Forelimb muscle (tissue), 1 donor: ENCODE data around the gene GTF2F2. TPM values are rescaled to one million over a fixed set of nuclear protein-coding genes. Genes with fewer than 3 reads are reported as not detected.

Experiments used
- DNase-seq: peaks from one replicate; pipeline ENCODE4 v3.0.0-alpha.2; 2013; ENCODE audit warnings: low read depth
- polyA plus RNA-seq: library from polyadenylated mRNA; unstranded; fragments of 120-200 nt; gene quantifications from one replicate; pipeline ENCODE4 v1.2.1, GENCODE V29; 2013; ENCODE audit not compliant: insufficient read length

GTF2F2 gene
- polyA plus RNA-seq, 1 donor, result 17.4 TPM

- DNase-seq, result no peak
Measured at GRCh38 chr13:45209229-45209628, 88.9 kb downstream of the GTF2F2 start.

- DNase-seq, result no peak
Measured at GRCh38 chr13:45215392-45216077, 95.2 kb downstream of the GTF2F2 start.

- no peak for DNase-seq
Measured at GRCh38 chr13:45216193-45216592, 95.9 kb downstream of the GTF2F2 start.

- no peak for DNase-seq
Measured at GRCh38 chr13:45218689-45219088, 98.4 kb downstream of the GTF2F2 start.

GRCh38 chr13:45219123-45219891 lies 99.0 kb downstream of the GTF2F2 start:
- DNase-seq, result no peak

- no peak for DNase-seq
Measured at GRCh38 chr13:45219938-45220375, 99.6 kb downstream of the GTF2F2 start.

- DNase-seq, result no peak
Measured at GRCh38 chr13:45220403-45220802, 100.1 kb downstream of the GTF2F2 start.

- DNase-seq, result no peak
Measured at GRCh38 chr13:45222516-45222915, 102.2 kb downstream of the GTF2F2 start.

- DNase-seq, result no peak
Measured at GRCh38 chr13:45222919-45223318, 102.6 kb downstream of the GTF2F2 start.

GRCh38 chr13:45224176-45224575 lies 103.9 kb downstream of the GTF2F2 start:
- DNase-seq, result no peak

- DNase-seq, result no peak
Measured at GRCh38 chr13:45225370-45225769, 105.1 kb downstream of the GTF2F2 start.

- DNase-seq, result no peak
Measured at GRCh38 chr13:45226024-45226423, 105.7 kb downstream of the GTF2F2 start.

- DNase-seq, result no peak
Measured at GRCh38 chr13:45228002-45228401, 107.7 kb downstream of the GTF2F2 start.

GRCh38 chr13:45229172-45229571 lies 108.9 kb downstream of the GTF2F2 start:
- no peak for DNase-seq

- DNase-seq, result no peak
Measured at GRCh38 chr13:45231305-45231704, 111.0 kb downstream of the GTF2F2 start.

- no peak for DNase-seq
Measured at GRCh38 chr13:45231722-45232121, 111.4 kb downstream of the GTF2F2 start.

GRCh38 chr13:45232591-45232990 lies 112.3 kb downstream of the GTF2F2 start:
- DNase-seq, result no peak

GRCh38 chr13:45238945-45239795 lies 118.9 kb downstream of the GTF2F2 start:
- DNase-seq, result no peak

- DNase-seq, result no peak
Measured at GRCh38 chr13:45240143-45240542, 119.8 kb downstream of the GTF2F2 start.

- no peak for DNase-seq
Measured at GRCh38 chr13:45242070-45242469, 121.8 kb downstream of the GTF2F2 start.

GRCh38 chr13:45242524-45242923 lies 122.2 kb downstream of the GTF2F2 start:
- DNase-seq, result no peak

- DNase-seq, result no peak
Measured at GRCh38 chr13:45243077-45243476, 122.8 kb downstream of the GTF2F2 start.
